ENCODE measurements around the gene HSP90B1. TPM values are rescaled to one million over a fixed set of nuclear protein-coding genes. Genes with fewer than 3 reads are reported as not detected.

Gene HSP90B1
- total and polyA plus RNA-seq, 9 of the 15 experiments (the other 6 are each of a cell fraction or from before 2014, with no cell fraction given), result 196 to 719 (median 557) TPM

- TF ChIP-seq ARID3A (IDR thresholded peaks at IDR 0.05; ENCODE audit: borderline replicate concordance, low read depth, low read length) (no peak), RUNX1 (IDR thresholded peaks at IDR 0.05; ENCODE audit: low read depth) (no peak), ATF7 (IDR thresholded peaks at IDR 0.05) (peak; percentile 80; the same call in 1 of the 2 replicates), ZNF277 (CRISPR knock-in tag; IDR thresholded peaks at IDR 0.05; ENCODE audit: borderline replicate concordance) (no peak), POLR2B (IDR thresholded peaks at IDR 0.05; ENCODE audit: low read depth, partially characterized antibody) (peak; percentile 91), HNRNPK (IDR thresholded peaks at IDR 0.05; ENCODE audit: low read depth, low read length, poor library complexity, severe bottlenecking) (no peak), HNRNPH1 (optimal IDR thresholded peaks at IDR 0.05; ENCODE audit: low read depth, low read length) (no peak), ZFP91 (CRISPR knock-in tag; IDR thresholded peaks at IDR 0.05) (peak; percentile 36; the same call in 1 of the 2 replicates), MAFG (tag; conservative IDR thresholded peaks at IDR 0.05) (no peak; the same call in 1 of the 2 replicates), ZNF23 (CRISPR knock-in tag; IDR thresholded peaks at IDR 0.05) (no peak), MBD2 (IDR thresholded peaks at IDR 0.05; ENCODE audit: borderline replicate concordance, low read depth) (peak; percentile 76), ZNF449 (CRISPR knock-in tag; IDR thresholded peaks at IDR 0.05) (no peak), CBX3 (IDR thresholded peaks at IDR 0.05; ENCODE audit: borderline replicate concordance in 1 of 2, low read length in 2 of 2) (peak in 1 of 2 experiments; percentile 66; a peak in 1 of 3 replicates), FOXP1 (CRISPR knock-in tag; IDR thresholded peaks at IDR 0.05) (peak; percentile 56; the same call in 1 of the 2 replicates), ZSCAN32 (CRISPR knock-in tag; IDR thresholded peaks at IDR 0.05) (no peak), PBX2 (CRISPR knock-in tag; IDR thresholded peaks at IDR 0.05; ENCODE audit: low read depth) (no peak), PBX2 (tag; conservative IDR thresholded peaks at IDR 0.05; ENCODE audit: low read depth) (no peak), ZNF696 (CRISPR knock-in tag; conservative IDR thresholded peaks at IDR 0.05) (no peak)
Measured at GRCh38 chr12:103965590-103966504, 35.6 kb downstream of the HSP90B1 start, which contains the start of gene TDG (continued).

All from K562 (cell line).